PFSK-1 (cell line): ENCODE data around the gene BCORL1.

Experiments used
- FOXP2 ChIP-seq: optimal IDR thresholded peaks from 2 replicates; pipeline ENCODE3; 2011; ENCODE audit warnings: borderline replicate concordance, control low read depth, inconsistent platforms; ENCODE audit not compliant: insufficient read depth; ENCODE audit errors: extremely low read length, extremely low read depth
- REST ChIP-seq, 2 experiments: IDR thresholded peaks; 2 replicates each; pipeline versions ENCODE4 v1.6.1 to v1.8.0; 2011 to 2012; ENCODE audit warnings: low read depth in 2 of 2, low read length in 2 of 2, control low read depth in 1 of 2, inconsistent platforms in 1 of 2, mild to moderate bottlenecking in 1 of 2, moderate library complexity in 1 of 2; ENCODE audit not compliant: insufficient read depth in 1 of 2
- TAF1 ChIP-seq: IDR thresholded peaks from 2 replicates; pipeline ENCODE4 v1.6.1; 2012; ENCODE audit warnings: low read length, control low read depth, borderline replicate concordance; ENCODE audit not compliant: insufficient read depth

DNA sequence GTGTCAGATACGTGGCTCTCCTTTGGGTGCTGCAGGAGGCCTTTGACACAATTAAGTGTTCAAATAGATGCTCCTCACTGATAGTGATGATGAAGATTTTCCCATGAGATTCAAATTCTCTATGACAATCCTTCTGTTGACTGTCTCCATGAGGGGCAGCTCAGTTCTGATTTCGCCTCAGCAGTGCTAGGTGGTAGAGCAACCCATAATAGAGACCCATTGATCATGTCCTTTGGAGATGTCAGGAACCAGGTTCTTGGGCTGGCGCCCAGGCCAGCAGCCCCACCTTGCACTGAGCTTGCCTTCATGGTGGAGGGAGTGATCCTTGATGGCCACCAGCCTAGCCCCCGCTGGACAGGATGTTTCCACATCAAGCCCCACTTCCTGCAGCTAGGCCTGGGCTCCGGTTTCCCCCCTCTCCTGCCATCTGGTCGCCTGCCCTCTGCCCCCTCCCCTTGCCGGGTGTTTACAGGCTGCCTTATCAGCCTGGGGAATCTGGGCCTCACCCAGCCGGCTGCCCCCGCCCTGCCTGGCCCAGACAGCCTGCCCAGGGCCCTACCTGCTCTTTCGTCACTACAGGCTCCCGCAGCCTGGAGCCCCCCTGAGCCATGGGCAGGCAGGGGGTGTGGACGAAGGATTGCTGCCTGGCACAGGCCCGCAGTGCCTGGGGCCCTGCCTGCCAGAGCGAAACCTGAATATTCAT is 115.2 kb downstream of the BCORL1 start:
- no peak for TF ChIP-seq TAF1
- TF ChIP-seq FOXP2: peak; percentile 98
- no peak for TF ChIP-seq REST (IDR thresholded peaks at IDR 0.05; ENCODE audit: insufficient read depth in 1 of 2, low read depth in 2 of 2, low read length in 2 of 2)
